Fibroblast of lung (primary cell): ENCODE measurements around the gene ZSCAN9.

Source experiments
- EZH2 ChIP-seq: IDR thresholded peaks from 2 replicates; pipeline ENCODE4 v1.5.1; 2012; ENCODE audit warnings: low read length, control low read depth, mild to moderate bottlenecking; ENCODE audit errors: missing control alignments
- TF ChIP-seq, protein P1 (sequence below), 2 donors: IDR thresholded peaks in 1 of 2; conservative IDR thresholded peaks in 1 of 2; 1 replicate in 1 of 2; 2 replicates in 1 of 2; pipeline ENCODE4 v1.5.1; 2011 to 2012; ENCODE audit warnings: low read length in 2 of 2, control low read depth in 1 of 2, inconsistent platforms in 1 of 2, low read depth in 1 of 2, mild to moderate bottlenecking in 1 of 2

DNA sequence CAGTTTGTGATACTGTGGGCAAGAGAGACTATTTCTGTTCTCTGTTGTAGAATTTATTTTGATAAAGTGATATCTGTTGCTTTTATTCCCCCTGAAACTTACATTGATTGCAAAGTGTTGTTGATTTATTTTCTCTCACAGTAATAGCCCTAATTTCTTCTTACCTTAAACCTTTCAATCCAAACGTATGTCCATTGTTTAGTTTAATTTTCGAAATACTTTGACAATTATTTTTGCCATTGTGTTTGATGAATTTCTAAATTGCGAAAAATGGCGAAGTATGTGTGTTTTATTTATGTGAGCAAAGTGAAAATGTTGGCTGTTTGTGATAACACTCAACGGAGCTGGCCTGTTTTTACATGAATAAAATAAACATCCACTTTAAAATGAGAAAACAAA lies 41.5 kb downstream of the ZSCAN9 start:
- TF ChIP-seq, protein P1, sequence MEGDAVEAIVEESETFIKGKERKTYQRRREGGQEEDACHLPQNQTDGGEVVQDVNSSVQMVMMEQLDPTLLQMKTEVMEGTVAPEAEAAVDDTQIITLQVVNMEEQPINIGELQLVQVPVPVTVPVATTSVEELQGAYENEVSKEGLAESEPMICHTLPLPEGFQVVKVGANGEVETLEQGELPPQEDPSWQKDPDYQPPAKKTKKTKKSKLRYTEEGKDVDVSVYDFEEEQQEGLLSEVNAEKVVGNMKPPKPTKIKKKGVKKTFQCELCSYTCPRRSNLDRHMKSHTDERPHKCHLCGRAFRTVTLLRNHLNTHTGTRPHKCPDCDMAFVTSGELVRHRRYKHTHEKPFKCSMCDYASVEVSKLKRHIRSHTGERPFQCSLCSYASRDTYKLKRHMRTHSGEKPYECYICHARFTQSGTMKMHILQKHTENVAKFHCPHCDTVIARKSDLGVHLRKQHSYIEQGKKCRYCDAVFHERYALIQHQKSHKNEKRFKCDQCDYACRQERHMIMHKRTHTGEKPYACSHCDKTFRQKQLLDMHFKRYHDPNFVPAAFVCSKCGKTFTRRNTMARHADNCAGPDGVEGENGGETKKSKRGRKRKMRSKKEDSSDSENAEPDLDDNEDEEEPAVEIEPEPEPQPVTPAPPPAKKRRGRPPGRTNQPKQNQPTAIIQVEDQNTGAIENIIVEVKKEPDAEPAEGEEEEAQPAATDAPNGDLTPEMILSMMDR (conservative IDR thresholded peaks at IDR 0.05 in 1 of 2, IDR thresholded peaks at IDR 0.05 in 1 of 2; ENCODE audit: low read depth in 1 of 2, low read length in 2 of 2) = no peak
- no peak for TF ChIP-seq EZH2
